IPS-18c (cell line): ENCODE data around the gene SLC17A4.

Experiments
- H3K4me3 ChIP-seq: 2 replicates; pipeline ENCODE4 v1.7.0; 2013; ENCODE audit warnings: low read depth, mild to moderate bottlenecking, low read length, moderate library complexity; ENCODE audit not compliant: insufficient read depth
- H3K9me3 ChIP-seq: one replicate; pipeline ENCODE4 v1.6.1; 2013; ENCODE audit warnings: mild to moderate bottlenecking, low read length, moderate library complexity; ENCODE audit not compliant: control insufficient read depth, insufficient read depth

Gene SLC17A4, protein sequence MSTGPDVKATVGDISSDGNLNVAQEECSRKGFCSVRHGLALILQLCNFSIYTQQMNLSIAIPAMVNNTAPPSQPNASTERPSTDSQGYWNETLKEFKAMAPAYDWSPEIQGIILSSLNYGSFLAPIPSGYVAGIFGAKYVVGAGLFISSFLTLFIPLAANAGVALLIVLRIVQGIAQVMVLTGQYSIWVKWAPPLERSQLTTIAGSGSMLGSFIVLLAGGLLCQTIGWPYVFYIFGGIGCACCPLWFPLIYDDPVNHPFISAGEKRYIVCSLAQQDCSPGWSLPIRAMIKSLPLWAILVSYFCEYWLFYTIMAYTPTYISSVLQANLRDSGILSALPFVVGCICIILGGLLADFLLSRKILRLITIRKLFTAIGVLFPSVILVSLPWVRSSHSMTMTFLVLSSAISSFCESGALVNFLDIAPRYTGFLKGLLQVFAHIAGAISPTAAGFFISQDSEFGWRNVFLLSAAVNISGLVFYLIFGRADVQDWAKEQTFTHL

GRCh38 chr6:25754535-25754934 is at the start of gene SLC17A4:
Gene SLC17A4 (plus strand): TSS chr6:25754742. CDS start chr6:25761963, 7,221 bp downstream.
- Histone ChIP-seq H3K9me3 (no peaks in the 10 kb centered on the region), H3K4me3 (no peak within 1 kb of the TSS)

- Histone ChIP-seq H3K4me3 (no peak overlapping the region), H3K9me3 (no peaks in the 10 kb centered on the region)
These were observed 48.1 kb upstream of the SLC17A4 start for GRCh38 chr6:25706314-25707014.

- Histone ChIP-seq H3K9me3 (no peaks in the 10 kb centered on the region), H3K4me3 (no peak overlapping the region)
These were observed 44.8 kb upstream of the SLC17A4 start for GRCh38 chr6:25709761-25710160.

- no peak overlapping the region for H3K4me3 ChIP-seq
- no peaks in the 10 kb centered on the region for H3K9me3 ChIP-seq
These were observed 44.3 kb upstream of the SLC17A4 start for GRCh38 chr6:25710287-25710686.

DNA sequence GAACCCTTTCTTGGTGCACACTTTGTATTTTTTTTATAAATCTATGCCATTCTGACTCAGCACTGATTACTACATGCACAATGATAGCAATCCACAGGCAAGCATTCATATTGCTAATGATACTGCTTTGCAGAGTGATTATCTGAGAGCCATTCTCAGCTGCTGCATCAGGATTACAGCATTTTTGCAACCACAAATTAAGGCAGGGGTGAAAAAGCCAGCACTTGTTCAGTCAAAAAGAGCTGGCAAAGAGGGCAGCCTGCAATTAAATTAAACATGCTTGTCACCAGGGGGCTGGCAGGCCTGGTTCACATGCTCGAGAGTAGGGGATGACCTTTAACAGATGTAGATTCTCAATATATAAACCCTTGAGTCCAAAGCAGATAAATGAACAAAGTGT is 40.7 kb upstream of the SLC17A4 start:
- H3K4me3 ChIP-seq: no peak overlapping the region
- H3K9me3 ChIP-seq: no peaks in the 10 kb centered on the region

DNA sequence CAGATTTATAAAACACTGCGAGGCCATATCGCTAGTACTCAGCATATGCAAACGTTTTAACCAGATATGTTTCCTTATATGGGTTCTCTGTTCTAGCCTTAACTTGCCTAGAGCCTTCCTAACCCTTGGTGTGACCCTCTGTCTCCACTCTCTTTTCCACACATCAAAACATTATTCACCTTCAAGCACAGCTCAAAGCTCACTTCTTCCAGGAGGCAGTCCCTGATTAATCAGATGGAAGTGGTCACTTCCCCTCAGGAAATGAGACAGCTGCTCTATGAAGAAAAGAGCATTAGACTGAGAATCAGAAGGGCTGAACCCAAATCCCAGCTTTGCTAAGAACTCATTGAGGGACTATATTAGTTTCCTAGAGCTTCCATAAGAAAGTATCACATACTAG is 39.8 kb upstream of the SLC17A4 start:
- no peak overlapping the region for H3K4me3 ChIP-seq
- no peaks in the 10 kb centered on the region for H3K9me3 ChIP-seq

GRCh38 chr6:25715794-25716193 is 38.7 kb upstream of the SLC17A4 start:
- Histone ChIP-seq H3K9me3 (no peaks in the 10 kb centered on the region), H3K4me3 (no peak overlapping the region)

GRCh38 chr6:25717866-25718740 is 36.4 kb upstream of the SLC17A4 start:
- no peak overlapping the region for H3K4me3 ChIP-seq

GRCh38 chr6:25726122-25726911 is 28.2 kb upstream of the SLC17A4 start:
- no peaks in the 10 kb centered on the region for H3K9me3 ChIP-seq
- no peak overlapping the region for H3K4me3 ChIP-seq

More at GRCh38 chr6:25717866-25718740, 36.4 kb upstream of the SLC17A4 start:
- H3K9me3 ChIP-seq: no peaks in the 10 kb centered on the region

DNA sequence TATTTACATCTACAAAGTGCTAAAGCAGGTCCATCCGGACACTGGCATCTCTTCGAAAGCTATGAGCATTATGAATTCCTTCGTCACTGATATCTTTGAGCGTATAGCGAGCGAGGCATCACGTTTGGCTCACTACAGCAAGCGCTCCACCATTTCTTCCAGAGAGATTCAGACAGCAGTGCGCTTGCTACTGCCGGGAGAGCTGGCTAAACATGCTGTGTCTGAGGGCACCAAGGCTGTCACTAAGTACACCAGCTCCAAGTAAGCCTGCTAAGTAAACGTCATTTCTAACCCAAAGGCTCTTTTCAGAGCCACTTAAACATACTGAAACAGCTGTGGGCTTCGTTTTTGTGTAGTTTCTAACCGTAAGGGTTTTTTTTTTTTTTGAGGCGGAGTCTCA is 27.5 kb upstream of the SLC17A4 start:
- Histone ChIP-seq H3K4me3 (no peak overlapping the region), H3K9me3 (no peaks in the 10 kb centered on the region)

DNA sequence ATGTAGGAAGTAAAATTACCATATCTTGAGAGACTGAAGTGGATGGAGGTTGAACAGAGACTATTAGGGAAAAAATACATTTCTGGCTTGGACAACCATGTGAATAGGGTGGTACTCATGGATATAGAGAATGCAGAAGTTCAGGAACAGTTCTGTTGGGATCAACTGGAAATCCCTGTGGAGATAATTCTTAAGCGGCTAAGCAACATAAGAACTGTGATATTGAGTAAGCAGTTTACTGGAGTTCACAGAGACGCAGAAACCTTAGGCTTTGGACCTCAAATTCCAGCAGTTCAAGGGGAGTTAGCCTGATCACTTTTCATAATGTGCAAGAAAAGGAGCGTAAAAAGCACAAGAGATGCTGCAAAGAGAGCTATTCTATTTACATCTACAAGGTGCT is 23.6 kb upstream of the SLC17A4 start:
- no peaks in the 10 kb centered on the region for H3K9me3 ChIP-seq

GRCh38 chr6:25731721-25732120 is 22.8 kb upstream of the SLC17A4 start:
- H3K4me3 ChIP-seq: no peak overlapping the region
- H3K9me3 ChIP-seq: no peaks in the 10 kb centered on the region

More for the DNA sequence above, 23.6 kb upstream of the SLC17A4 start:
- H3K4me3 ChIP-seq: no peak overlapping the region

- H3K9me3 ChIP-seq: peaks cover 2% of the 10 kb centered on the region
- H3K4me3 ChIP-seq: no peak overlapping the region
These were observed 21.9 kb upstream of the SLC17A4 start for GRCh38 chr6:25732468-25733198.

DNA sequence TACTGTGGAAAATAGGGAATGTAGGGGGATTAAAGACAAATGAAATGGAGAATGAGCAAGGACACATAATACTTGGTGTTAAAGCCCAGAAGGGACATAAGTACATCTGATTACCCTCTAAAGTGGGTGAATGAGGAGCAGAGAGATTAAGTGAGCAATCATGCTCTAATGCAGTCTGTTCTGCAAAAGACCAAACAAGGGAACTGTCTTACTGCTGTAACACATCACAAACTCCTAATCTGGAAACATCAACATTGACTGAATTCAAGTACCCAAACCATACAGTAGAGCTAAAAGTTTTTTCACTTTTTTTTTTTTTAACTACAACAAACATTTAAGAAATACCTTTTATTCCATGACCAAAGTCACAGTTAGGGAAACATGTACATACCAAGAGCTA is 19.3 kb upstream of the SLC17A4 start:
- H3K4me3 ChIP-seq: no peak overlapping the region

GRCh38 chr6:25743868-25744267 is 10.7 kb upstream of the SLC17A4 start:
- Histone ChIP-seq H3K9me3 (peaks cover 5% of the 10 kb centered on the region), H3K4me3 (no peak overlapping the region)

More for the DNA sequence above, 19.3 kb upstream of the SLC17A4 start:
- H3K9me3 ChIP-seq: peaks cover 2% of the 10 kb centered on the region

- H3K9me3 ChIP-seq: peaks cover 5% of the 10 kb centered on the region
- H3K4me3 ChIP-seq: no peak overlapping the region
These were observed 8.7 kb upstream of the SLC17A4 start for GRCh38 chr6:25745836-25746235.
